Upper lobe of right lung (tissue), 1 donor: ENCODE results near the gene AP1S1. TPM values are rescaled to one million over a fixed set of nuclear protein-coding genes. Genes with fewer than 3 reads are reported as not detected.
A peak's percentile ranks its signal among the peaks of the same experiment; 100 is the strongest.

Experiments used
- ATAC-seq: fragments of 200-7000 bp; cut with Tn5 transposase; one replicate; pipeline ENCODE4 v1.9.1; 2020; ENCODE audit warnings: mild to moderate bottlenecking, moderate library complexity
- DNase-seq: peaks from one replicate; pipeline ENCODE4 v3.0.0-alpha.2; 2020
- H3K27ac ChIP-seq: fragments of 200-600 bp; one replicate; pipeline ENCODE4 v1.8.0; 2022
- H3K27me3 ChIP-seq: fragments of 200-600 bp; one replicate; pipeline ENCODE4 v1.8.0; 2022; ENCODE audit warnings: mild to moderate bottlenecking
- H3K36me3 ChIP-seq: fragments of 200-600 bp; one replicate; pipeline ENCODE4 v1.8.0; 2022
- H3K4me1 ChIP-seq: fragments of 200-600 bp; one replicate; pipeline ENCODE4 v1.8.0; 2022
- H3K4me3 ChIP-seq: fragments of 200-600 bp; one replicate; pipeline ENCODE4 v1.8.0; 2022; ENCODE audit warnings: mild to moderate bottlenecking
- H3K9me3 ChIP-seq: fragments of 200-600 bp; one replicate; pipeline ENCODE4 v1.8.0; 2022
- CTCF ChIP-seq: fragments of 200-600 bp; IDR thresholded peaks from one replicate; pipeline ENCODE4 v1.8.0; 2022; ENCODE audit warnings: antibody characterized with exemption
- intact Hi-C: fragments of 100-400 bp; cut with DNase I; formaldehyde crosslinking; loops from one replicate; pipeline ENCODE4 v1.11.0; 2022
- total RNA-seq: library from RNA; stranded (reverse); fragmentation: NEBNext Ultra II Directional; extraction: Animal tissue kit (Norgen Biotek cat#: 25700); gene quantifications from one replicate; pipeline ENCODE4 v1.2.1, GENCODE V29; 2021
- donor health status: DM: no; HTN: yes; CAD: no; lungs with severe emphysema.

Gene AP1S1
- total RNA-seq, 1 donor from 2014 or later, result 24.0 TPM

DNA sequence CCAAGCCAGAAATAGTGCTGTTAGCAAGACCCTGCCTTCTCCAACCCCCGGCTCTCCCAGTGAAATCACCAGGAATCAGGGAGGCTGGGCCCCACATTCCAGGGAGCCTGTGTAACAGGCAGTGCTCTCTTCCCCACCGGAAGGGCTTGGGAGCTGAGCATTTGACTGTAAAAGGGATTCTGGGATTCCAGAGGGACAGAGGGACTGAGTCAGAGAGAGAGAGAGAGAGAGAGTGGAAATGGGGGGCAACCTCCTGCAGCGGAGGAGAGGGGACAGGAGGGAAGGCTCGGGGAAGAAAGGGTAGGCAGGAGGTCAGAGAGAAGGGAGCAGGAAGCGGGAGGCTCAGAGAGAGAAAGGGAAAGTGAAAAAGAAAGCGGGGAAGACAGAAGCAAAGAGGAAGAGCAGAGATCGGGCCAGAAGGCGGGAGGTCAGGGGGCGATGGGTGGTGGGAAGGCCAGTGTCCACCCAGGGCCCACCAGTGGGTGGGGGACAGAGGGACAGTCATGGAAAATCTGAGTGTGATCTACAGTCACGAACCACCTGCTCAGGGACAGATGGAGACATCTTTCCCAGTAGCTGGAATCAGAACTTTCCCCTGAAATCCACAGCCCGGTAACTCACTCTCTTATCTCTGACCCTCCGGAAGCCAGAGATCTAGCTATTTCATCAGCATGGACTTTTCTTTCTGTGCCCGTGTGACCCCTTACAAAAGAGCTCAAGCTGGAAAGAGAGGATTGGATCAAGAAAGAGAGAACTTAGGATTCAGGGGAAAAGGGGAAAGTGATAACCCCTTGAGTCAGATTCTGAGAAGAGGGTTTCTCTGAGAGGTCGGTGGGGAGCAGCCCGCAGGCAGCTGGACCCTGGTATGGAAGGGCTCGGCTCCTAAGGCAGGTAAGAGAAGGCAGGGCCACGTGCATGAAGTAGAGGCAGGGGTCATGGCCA lies 32.0 kb upstream of the AP1S1 start:
- intact Hi-C loops, result no loop called here
- Histone ChIP-seq H3K27ac (peak overlapping the region; percentile 83), H3K4me3 (peak overlapping the region; percentile 33), H3K36me3 (no peaks in the 10 kb centered on the region), H3K27me3 (peaks cover 4% of the 10 kb centered on the region), H3K9me3 (no peaks in the 10 kb centered on the region), H3K4me1 (peaks cover 49% of the 10 kb centered on the region)
- no peak for TF ChIP-seq CTCF
- ATAC-seq (peak; percentile 42), DNase-seq (peak; percentile 65)

DNA sequence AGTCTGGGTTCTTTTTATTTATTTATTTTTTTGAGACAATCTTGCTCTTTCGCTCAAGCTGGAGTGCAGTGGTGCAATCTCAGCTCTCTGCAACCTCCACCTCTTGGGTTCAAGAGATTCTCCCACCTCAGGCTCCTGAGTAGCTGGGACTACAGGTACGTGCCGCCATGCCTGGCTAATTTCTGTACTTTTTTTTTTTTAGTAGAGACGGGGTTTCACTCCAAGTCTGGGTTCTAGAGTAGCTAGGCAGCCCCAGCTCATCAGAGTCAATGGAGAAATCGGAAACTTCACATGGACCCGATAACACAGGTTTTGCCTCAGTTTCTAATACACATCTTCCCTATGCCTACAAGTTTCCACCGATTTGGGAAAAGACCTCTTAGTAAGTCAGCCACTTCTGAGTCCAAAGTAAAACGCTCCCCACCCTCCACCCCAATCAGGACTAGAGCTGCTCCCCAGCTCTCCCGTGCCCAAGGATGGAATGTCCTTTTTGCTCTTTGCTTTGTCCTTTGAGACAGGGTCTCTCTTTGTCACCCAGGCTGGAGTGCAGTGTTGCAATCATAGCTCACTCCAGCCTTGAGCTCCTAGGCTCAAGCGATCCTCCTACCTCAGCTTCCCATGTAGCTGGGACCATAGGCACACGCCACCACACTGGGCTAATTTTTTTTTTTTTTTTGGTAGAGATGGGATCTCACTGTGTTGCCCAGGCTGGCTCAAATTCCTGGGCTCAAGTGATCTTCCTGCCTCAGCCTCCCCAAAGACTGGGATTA lies 31.2 kb upstream of the AP1S1 start:
- no peak for ATAC-seq
- DNase-seq, result no peak
- intact Hi-C loops, result no loop called here
- no peak for TF ChIP-seq CTCF
- peaks cover 52% of the 10 kb centered on the region for H3K4me1 ChIP-seq
- H3K27ac ChIP-seq, result peak overlapping the region; percentile 83
- no peaks in the 10 kb centered on the region for H3K36me3 ChIP-seq
- peak overlapping the region; percentile 33 for H3K4me3 ChIP-seq
- H3K27me3 ChIP-seq, result peaks cover 4% of the 10 kb centered on the region
- no peaks in the 10 kb centered on the region for H3K9me3 ChIP-seq

- intact Hi-C loops, result no loop called here
- Histone ChIP-seq H3K9me3 (no peaks in the 10 kb centered on the region), H3K36me3 (no peaks in the 10 kb centered on the region), H3K27ac (peak overlapping the region; percentile 68), H3K27me3 (peaks cover 4% of the 10 kb centered on the region), H3K4me3 (no peak overlapping the region), H3K4me1 (peaks cover 52% of the 10 kb centered on the region)
- DNase-seq (no peak), ATAC-seq (no peak)
- no peak for TF ChIP-seq CTCF
Measured at GRCh38 chr7:101123703-101124068, 30.6 kb upstream of the AP1S1 start.

- no peaks in the 10 kb centered on the region for H3K36me3 ChIP-seq
- no peak for ATAC-seq
- H3K4me1 ChIP-seq, result peaks cover 52% of the 10 kb centered on the region
- DNase-seq, result no peak
- TF ChIP-seq CTCF, result no peak
- peaks cover 4% of the 10 kb centered on the region for H3K27me3 ChIP-seq
- intact Hi-C loops, result no loop called here
- H3K27ac ChIP-seq, result peak overlapping the region; percentile 81
- H3K9me3 ChIP-seq, result no peaks in the 10 kb centered on the region
- H3K4me3 ChIP-seq, result no peak overlapping the region
Measured at GRCh38 chr7:101124376-101125056, 29.8 kb upstream of the AP1S1 start.

- H3K4me3 ChIP-seq, result peak overlapping the region; percentile 31
- peak; percentile 35 for ATAC-seq
- intact Hi-C loops, result no loop called here
Measured at GRCh38 chr7:101125989-101126650, 28.2 kb upstream of the AP1S1 start.

More at GRCh38 chr7:101125989-101126650, 28.2 kb upstream of the AP1S1 start:
- Histone ChIP-seq H3K27me3 (peaks cover 4% of the 10 kb centered on the region), H3K27ac (peak overlapping the region; percentile 81), H3K9me3 (no peaks in the 10 kb centered on the region), H3K4me1 (peaks cover 52% of the 10 kb centered on the region), H3K36me3 (no peaks in the 10 kb centered on the region)
- DNase-seq, result peak; percentile 72
- no peak for TF ChIP-seq CTCF
